HEK293T (cell line): Measurements from ENCODE around the gene ARL15.

Experiments
- CTCF ChIA-PET: fragments of 350-600 bp; formaldehyde crosslinking; extraction: SDS; loops from one replicate; lab custom pipeline; 2021; ENCODE audit warnings: antibody characterized with exemption, inconsistent platforms; lab: Yijun Ruan, JAX
- POLR2A ChIA-PET: fragments of 350-600 bp; formaldehyde crosslinking; extraction: SDS; loops from one replicate; lab custom pipeline; 2020; ENCODE audit warnings: antibody characterized with exemption, inconsistent platforms; lab: Yijun Ruan, JAX
- DNase-seq: peaks from one replicate; pipeline ENCODE4 v3.0.0; 2012; ENCODE audit warnings: mixed read lengths; ENCODE audit errors: extremely low spot score
- ARNT ChIP-seq: fragments of 450-650 bp; IDR thresholded peaks from 2 replicates; pipeline ENCODE4 v1.6.1; 2017; ENCODE audit warnings: mild to moderate bottlenecking
- BHLHE40 ChIP-seq: fragments of 450-650 bp; IDR thresholded peaks from 2 replicates; pipeline ENCODE4 v1.6.1; 2016; ENCODE audit warnings: mild to moderate bottlenecking, moderate library complexity, borderline replicate concordance
- CTBP1 ChIP-seq: fragments of 450-650 bp; IDR thresholded peaks from 2 replicates; pipeline ENCODE4 v1.6.1; 2016; ENCODE audit warnings: borderline replicate concordance
- ELF4 ChIP-seq: fragments of 450-650 bp; IDR thresholded peaks from 2 replicates; pipeline ENCODE4 v1.6.1; 2017; ENCODE audit warnings: antibody characterized with exemption
- FOXA1 ChIP-seq: fragments of 450-650 bp; IDR thresholded peaks from 2 replicates; pipeline ENCODE4 v1.6.1; 2016; ENCODE audit warnings: mild to moderate bottlenecking
- FOXK2 ChIP-seq: fragments of 450-650 bp; IDR thresholded peaks from 2 replicates; pipeline ENCODE4 v1.6.1; 2016; ENCODE audit warnings: mild to moderate bottlenecking
- FOXM1 ChIP-seq: fragments of 450-650 bp; IDR thresholded peaks from 2 replicates; pipeline ENCODE4 v1.6.1; 2017; ENCODE audit warnings: mild to moderate bottlenecking, borderline replicate concordance
- HDGF ChIP-seq: fragments of 450-650 bp; IDR thresholded peaks from 2 replicates; pipeline ENCODE4 v1.6.1; 2017; ENCODE audit warnings: antibody characterized with exemption, borderline replicate concordance
- L3MBTL2 ChIP-seq: fragments of 450-650 bp; conservative IDR thresholded peaks from 2 replicates; pipeline ENCODE4 v1.6.1; 2016; ENCODE audit warnings: mild to moderate bottlenecking
- LEF1 ChIP-seq: fragments of 450-650 bp; IDR thresholded peaks from 2 replicates; pipeline ENCODE4 v1.6.1; 2017; ENCODE audit warnings: mild to moderate bottlenecking, borderline replicate concordance
- NFRKB ChIP-seq: fragments of 450-650 bp; IDR thresholded peaks from 2 replicates; pipeline ENCODE4 v1.6.1; 2016; ENCODE audit warnings: mild to moderate bottlenecking, moderate library complexity
- PKNOX1 ChIP-seq: fragments of 450-650 bp; IDR thresholded peaks from 2 replicates; pipeline ENCODE4 v1.6.1; 2016
- SP1 ChIP-seq: fragments of 450-650 bp; IDR thresholded peaks from 2 replicates; pipeline ENCODE4 v1.6.1; 2017
- SUZ12 ChIP-seq: fragments of 450-650 bp; IDR thresholded peaks from 2 replicates; pipeline ENCODE4 v1.6.1; 2016; ENCODE audit warnings: mild to moderate bottlenecking
- TARDBP ChIP-seq: fragments of 450-650 bp; IDR thresholded peaks from 2 replicates; pipeline ENCODE4 v1.6.1; 2016
- ZNF384 ChIP-seq: fragments of 450-650 bp; IDR thresholded peaks from 2 replicates; pipeline ENCODE4 v1.6.1; 2016

The ARL15 gene

GRCh38 chr5:53937467-53937866 is 372.9 kb downstream of the ARL15 start:
- TF ChIP-seq ARNT (no peak), CTBP1 (no peak), L3MBTL2 (no peak), BHLHE40 (no peak)
- ChIA-PET POLR2A (no interaction called here), CTCF (no interaction called here)
- DNase-seq: no peak

GRCh38 chr5:53936481-53937352 is 373.7 kb downstream of the ARL15 start:
- no peak for DNase-seq
- ChIA-PET POLR2A (no interaction called here), CTCF (no interaction called here)
- no peak for TF ChIP-seq FOXM1
- TF ChIP-seq ELF4: no peak
- no peak for TF ChIP-seq CTBP1
- no peak for TF ChIP-seq ARNT
- TF ChIP-seq BHLHE40: no peak
- TF ChIP-seq LEF1: no peak
- TF ChIP-seq SUZ12: no peak
- no peak for TF ChIP-seq ZNF384
- TF ChIP-seq FOXK2: no peak
- no peak for TF ChIP-seq HDGF
- TF ChIP-seq PKNOX1: no peak
- no peak for TF ChIP-seq L3MBTL2
- TF ChIP-seq FOXA1: no peak

GRCh38 chr5:53934151-53934820 is 376.1 kb downstream of the ARL15 start:
- no peak for DNase-seq
- TF ChIP-seq ELF4 (no peak), NFRKB (no peak), BHLHE40 (no peak), FOXA1 (no peak), ARNT (no peak), PKNOX1 (no peak), LEF1 (no peak), L3MBTL2 (no peak)
- POLR2A ChIA-PET: no interaction called here
- CTCF ChIA-PET: interaction anchor here (0.6 kb wide), 1 partner anchor 295 kb away, joined by 4 read pairs; no protein-coding TSS in a partner anchor

GRCh38 chr5:53932351-53932750 is 378.0 kb downstream of the ARL15 start:
- ChIA-PET POLR2A (no interaction called here), CTCF (interaction anchor here (0.6 kb wide), 1 partner anchor 29 kb away, joined by 3 read pairs; no protein-coding TSS in a partner anchor)
- TF ChIP-seq TARDBP (no peak), ELF4 (no peak), FOXA1 (no peak), L3MBTL2 (no peak), ZNF384 (no peak), FOXM1 (no peak), ARNT (no peak), HDGF (no peak), PKNOX1 (no peak), CTBP1 (no peak), SUZ12 (no peak), BHLHE40 (no peak), SP1 (no peak)
- no peak for DNase-seq

- TF ChIP-seq L3MBTL2 (no peak), NFRKB (no peak), SP1 (no peak), SUZ12 (no peak), ZNF384 (no peak), FOXM1 (no peak), ARNT (no peak), HDGF (no peak), FOXA1 (no peak), TARDBP (no peak), PKNOX1 (no peak), ELF4 (no peak)
- ChIA-PET POLR2A (no interaction called here), CTCF (no interaction called here)
- no peak for DNase-seq
These were observed 379.9 kb downstream of the ARL15 start for GRCh38 chr5:53930457-53930856.

- no peak for TF ChIP-seq SUZ12
- no peak for TF ChIP-seq ELF4
- no peak for TF ChIP-seq ARNT
- ChIA-PET POLR2A (no interaction called here), CTCF (interaction anchor here (0.6 kb wide), 1 partner anchor 17 kb away, joined by 3 read pairs; no protein-coding TSS in a partner anchor)
- DNase-seq: no peak
These were observed 380.8 kb downstream of the ARL15 start for GRCh38 chr5:53929570-53929969.
